ENCODE data around the gene CEP76.
"Not testable (repeated sequence)": the region's sequence is repeated elsewhere in the genome, so short reads cannot be mapped to it uniquely, and the experiment has no call there.

CEP76 gene

GRCh38 chr18:12640881-12641200 is 61.7 kb downstream of the CEP76 start:
- DNase-seq (ENCODE audit: low read depth in 2 of 2), result no peak

DNA sequence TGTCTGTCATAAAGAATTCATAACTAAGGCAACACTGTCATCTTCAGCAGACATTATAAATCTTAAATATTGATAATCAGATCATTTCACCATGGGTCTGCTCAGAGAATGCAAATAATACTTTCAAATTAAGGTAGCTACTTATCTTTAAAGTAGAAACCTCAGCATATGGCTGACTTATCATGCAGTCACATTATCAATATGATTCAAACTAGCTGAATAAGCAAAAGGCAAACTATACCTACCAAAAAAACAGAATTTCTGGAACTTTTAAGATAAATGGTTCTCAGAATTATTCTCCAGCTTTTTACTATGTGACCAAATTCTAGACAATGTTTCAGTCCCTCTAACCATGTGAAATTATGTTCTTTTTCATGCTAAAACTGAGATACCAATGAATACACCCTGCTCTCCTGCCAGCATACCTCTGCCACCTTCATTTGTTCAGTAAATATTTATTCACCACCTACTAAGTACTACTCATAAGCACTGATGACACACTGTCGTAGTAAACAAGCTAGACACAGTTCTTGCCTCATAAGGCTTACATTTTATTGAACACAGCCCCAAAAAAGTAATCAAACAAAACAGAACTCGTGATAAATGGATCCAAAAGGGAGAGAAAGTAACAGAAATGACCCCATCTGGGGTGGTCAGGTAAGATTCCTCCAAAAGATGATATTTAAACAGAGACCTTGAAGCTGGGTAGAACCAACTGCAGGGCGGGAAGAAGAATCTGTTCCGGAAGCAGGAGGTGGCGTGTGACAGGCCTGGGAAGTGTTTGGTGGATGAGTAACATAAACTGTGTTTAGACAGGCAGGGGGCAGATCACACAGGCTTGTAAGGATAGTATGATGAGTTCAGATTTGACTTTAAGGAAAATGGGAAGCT is 62.3 kb downstream of the CEP76 start:
- no peak for DNase-seq (ENCODE audit: low read depth in 2 of 2)

DNA sequence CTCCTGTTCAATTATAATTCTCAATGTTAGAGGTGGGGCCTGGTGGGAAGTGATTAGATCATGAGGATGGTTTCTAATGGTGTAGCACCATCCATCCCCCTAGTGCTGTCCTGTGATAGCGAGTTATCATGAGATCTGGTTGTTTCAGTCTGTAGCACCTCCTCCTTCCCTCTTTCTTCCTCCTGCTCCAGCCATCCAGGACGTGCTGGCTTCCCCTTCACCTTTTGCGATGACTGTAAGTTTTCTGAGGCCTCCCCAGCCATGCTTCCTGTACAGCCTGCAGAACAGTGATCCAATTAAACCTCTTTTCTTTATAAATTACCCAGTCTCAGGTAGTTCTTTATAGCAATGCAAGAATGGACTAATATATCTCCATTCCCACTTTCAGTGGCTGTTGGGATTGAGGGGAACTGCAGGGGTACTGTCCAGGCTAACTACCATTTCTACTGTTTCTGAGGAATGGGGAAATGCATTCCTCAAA is 63.8 kb downstream of the CEP76 start:
- DNase-seq (ENCODE audit: low read depth in 2 of 2), result no peak

DNA sequence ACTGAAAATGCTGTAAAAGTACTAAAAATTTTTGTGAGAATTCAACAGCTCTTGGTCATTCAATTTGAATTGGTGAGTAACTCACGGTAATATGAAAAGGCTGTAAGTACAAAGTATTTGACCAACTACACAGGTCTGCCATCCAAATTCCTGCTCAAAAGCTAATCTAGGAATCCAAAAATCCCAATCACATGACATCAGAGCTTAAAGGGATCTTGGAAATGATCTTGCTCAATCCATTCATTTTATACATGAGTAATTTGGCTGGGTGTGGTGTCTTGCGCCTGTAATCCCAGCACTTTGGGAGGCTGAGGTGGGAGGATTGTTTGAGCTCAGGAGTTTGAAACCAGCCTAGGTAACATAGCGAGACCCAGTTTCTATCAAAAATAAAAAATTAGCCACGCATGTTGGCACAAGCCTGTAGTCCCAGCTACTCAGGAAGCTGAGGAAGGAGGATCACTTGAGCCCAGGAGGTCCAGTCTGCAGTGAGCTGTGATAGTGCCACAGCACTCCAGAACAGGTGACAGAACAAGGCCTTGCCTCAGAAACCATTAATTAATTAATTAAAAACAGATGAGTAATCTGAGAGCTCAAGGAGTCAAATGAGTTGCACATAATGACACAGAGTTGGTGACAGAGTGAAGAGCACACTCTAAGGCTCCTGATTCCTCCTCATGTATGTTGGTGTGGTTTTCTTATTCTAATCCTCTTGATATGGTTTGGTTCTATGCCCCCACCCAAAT is 64.5 kb downstream of the CEP76 start:
- DNase-seq (ENCODE audit: low read depth in 2 of 2), result peak in 1 of 2 experiments; percentile 33

DNA sequence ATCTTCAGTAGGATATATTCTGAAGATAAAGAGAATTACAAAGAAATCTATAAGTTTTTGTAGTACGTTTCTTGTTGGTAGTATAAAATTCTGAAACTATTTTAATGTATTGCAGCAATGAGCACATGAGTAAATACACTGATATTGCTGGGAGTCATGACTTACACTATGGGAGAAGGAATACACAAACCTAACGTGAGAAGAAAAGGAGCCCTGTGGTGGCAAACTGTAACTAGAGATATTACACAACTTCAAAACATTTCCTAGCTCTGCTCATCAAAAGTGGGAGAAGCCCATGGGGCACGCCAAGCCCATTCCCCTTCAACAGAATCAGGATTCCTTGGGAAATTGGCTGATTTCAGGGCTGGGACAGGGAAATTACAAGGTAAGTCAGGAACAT is 65.1 kb downstream of the CEP76 start:
- no peak for DNase-seq (ENCODE audit: low read depth in 2 of 2)

GRCh38 chr18:12631831-12632477 is 70.6 kb downstream of the CEP76 start:
- DNase-seq (ENCODE audit: low read depth in 2 of 2), result no peak

GRCh38 chr18:12630136-12630535 is 72.4 kb downstream of the CEP76 start:
- no peak for DNase-seq (ENCODE audit: low read depth in 2 of 2)

- DNase-seq (ENCODE audit: low read depth in 2 of 2), result peak in 1 of 2 experiments; percentile 41
These were observed 73.5 kb downstream of the CEP76 start for GRCh38 chr18:12628706-12629702.

DNA sequence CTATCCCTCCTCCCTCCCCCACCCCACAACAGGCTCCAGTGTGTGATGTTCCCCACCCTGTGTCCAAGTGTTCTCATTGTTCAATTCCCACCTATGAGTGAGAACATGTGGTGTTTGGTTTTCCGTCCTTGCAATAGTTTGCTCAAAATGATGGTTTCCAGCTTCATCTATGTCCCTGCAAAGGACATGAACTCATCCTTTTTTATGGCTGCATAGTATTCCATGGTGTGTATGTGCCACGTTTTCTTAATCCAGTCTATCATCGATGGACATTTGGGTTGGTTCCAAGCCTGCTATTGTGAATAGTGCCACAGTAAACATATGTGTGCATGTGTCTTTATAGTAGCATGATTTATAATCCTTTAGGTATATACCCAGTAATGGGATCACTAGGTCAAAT is 75.3 kb downstream of the CEP76 start:
- DNase-seq (ENCODE audit: low read depth in 2 of 2), result not testable (repeated sequence)

- DNase-seq (ENCODE audit: low read depth in 2 of 2), result no peak
These were observed 77.3 kb downstream of the CEP76 start for GRCh38 chr18:12625241-12625640.

Measured in fibroblast of skin of left quadriceps (primary cell).